Keratinocyte (primary cell): Measurements from ENCODE around the gene ACADVL. TPM values are rescaled to one million over a fixed set of nuclear protein-coding genes. Genes with fewer than 3 reads are reported as not detected.

Source experiments
- DNase-seq: peaks from one replicate; pipeline ENCODE4 v3.0.0-alpha.2; 2011; ENCODE audit warnings: low read depth, missing footprints, low spot score
- FAIRE-seq: peaks from 2 replicates; lab custom pipeline; 2011; peaks lifted over from hg19 to GRCh38; lab: Jason Lieb, UNC
- H2AFZ ChIP-seq: 2 replicates; pipeline ENCODE4 v1.6.0; 2012; ENCODE audit warnings: low read length, control low read depth, inconsistent platforms; ENCODE audit not compliant: control insufficient read depth
- H3K27ac ChIP-seq: 2 replicates; pipeline ENCODE4 v1.5.1; 2011; ENCODE audit warnings: low read length; ENCODE audit not compliant: control insufficient read depth, insufficient read depth
- H3K27me3 ChIP-seq: 3 replicates; pipeline ENCODE4 v1.6.0; 2011; ENCODE audit warnings: low read length; ENCODE audit not compliant: control insufficient read depth, insufficient read depth; ENCODE audit errors: extremely low read depth
- H3K36me3 ChIP-seq, 2 experiments: 2 replicates in 1 of 2; 3 replicates in 1 of 2; pipeline ENCODE4 v1.5.1; 2011; ENCODE audit warnings: low read length in 2 of 2, mild to moderate bottlenecking in 1 of 2; ENCODE audit not compliant: control insufficient read depth in 2 of 2, insufficient read depth in 2 of 2; ENCODE audit errors: extremely low read depth in 1 of 2
- H3K4me1 ChIP-seq: 3 replicates; pipeline ENCODE4 v1.5.1; 2011; ENCODE audit warnings: low read length; ENCODE audit not compliant: control insufficient read depth, insufficient read depth; ENCODE audit errors: extremely low read depth
- H3K4me2 ChIP-seq: 3 replicates; pipeline ENCODE4 v1.6.0; 2011; ENCODE audit warnings: low read depth, low read length; ENCODE audit not compliant: control insufficient read depth, insufficient read depth; ENCODE audit errors: extremely low read depth
- H3K4me3 ChIP-seq, 3 experiments: fragments of 200-600 bp in 1 of 3; sonication (generic) in 1 of 3; 2 replicates in 2 of 3; 3 replicates in 1 of 3; pipeline ENCODE4 v1.5.1; 2011 to 2016; ENCODE audit warnings: low read length in 3 of 3, mild to moderate bottlenecking in 3 of 3, control low read depth in 2 of 3, inconsistent platforms in 1 of 3, low read depth in 1 of 3, mixed read lengths in 1 of 3, mixed run types in 1 of 3, moderate library complexity in 1 of 3; ENCODE audit not compliant: control insufficient read depth in 2 of 3, insufficient read depth in 2 of 3; ENCODE audit errors: extremely low read depth in 1 of 3
- H3K79me2 ChIP-seq: 2 replicates; pipeline ENCODE4 v1.6.0; 2012; ENCODE audit warnings: low read length; ENCODE audit not compliant: control insufficient read depth, insufficient read depth
- H3K9ac ChIP-seq: 3 replicates; pipeline ENCODE4 v1.6.0; 2011; ENCODE audit warnings: low read length; ENCODE audit not compliant: control insufficient read depth, insufficient read depth; ENCODE audit errors: extremely low read depth
- H3K9me1 ChIP-seq: 3 replicates; pipeline ENCODE4 v1.6.0; 2011; ENCODE audit warnings: low read length; ENCODE audit not compliant: control insufficient read depth, insufficient read depth; ENCODE audit errors: extremely low read depth
- H3K9me3 ChIP-seq: 2 replicates; pipeline ENCODE4 v1.5.1; 2012; ENCODE audit warnings: low read depth, low read length; ENCODE audit not compliant: control insufficient read depth
- H4K20me1 ChIP-seq: 3 replicates; pipeline ENCODE4 v1.6.0; 2011; ENCODE audit warnings: low read length; ENCODE audit not compliant: control insufficient read depth, insufficient read depth; ENCODE audit errors: extremely low read depth
- EZH2 ChIP-seq: IDR thresholded peaks from one replicate; pipeline ENCODE4 v1.6.1; 2012; ENCODE audit warnings: inconsistent platforms, mild to moderate bottlenecking, low read length, moderate library complexity
- dilution Hi-C: fragments of 300-500 bp; cut with MboI; formaldehyde crosslinking; loops from one replicate; pipeline ENCODE4 v1.7.0; 2020; ENCODE audit warnings: low sequenced_read_pairs; ENCODE audit not compliant: extremely low pct_ligation_motif_present
- polyA plus RNA-seq, 5 experiments: library from polyadenylated mRNA; depleted of rRNA in 3 of 5; stranded (reverse) in 3 of 5; stranded (forward) in 1 of 5; unstranded in 1 of 5; fragments of >200 nt; gene quantifications; 1 replicate in 1 of 5; 2 replicates in 3 of 5; 3 replicates in 1 of 5; pipeline versions ENCODE4 v1.2.1 to v1.2.3, GENCODE V29; 2011 to 2012; ENCODE audit warnings: missing spikeins in 2 of 5, low read depth in 1 of 5, low replicate concordance in 1 of 5
- TF ChIP-seq, protein P1 (sequence below), 3 experiments: IDR thresholded peaks in 1 of 3; conservative IDR thresholded peaks in 1 of 3; optimal IDR thresholded peaks in 1 of 3; 2 replicates in 2 of 3; 3 replicates in 1 of 3; pipeline versions ENCODE3 to v1.5.1; 2011; ENCODE audit warnings: low read length in 3 of 3, mild to moderate bottlenecking in 3 of 3, moderate library complexity in 2 of 3, control low read depth in 1 of 3, inconsistent platforms in 1 of 3; ENCODE audit not compliant: insufficient read depth in 2 of 3; ENCODE audit errors: extremely low read depth in 1 of 3

The ACADVL gene
- polyA plus RNA-seq, 1 donor (not counting 4 experiments of a cell fraction or from before 2014, with no cell fraction given) = 301 TPM

DNA sequence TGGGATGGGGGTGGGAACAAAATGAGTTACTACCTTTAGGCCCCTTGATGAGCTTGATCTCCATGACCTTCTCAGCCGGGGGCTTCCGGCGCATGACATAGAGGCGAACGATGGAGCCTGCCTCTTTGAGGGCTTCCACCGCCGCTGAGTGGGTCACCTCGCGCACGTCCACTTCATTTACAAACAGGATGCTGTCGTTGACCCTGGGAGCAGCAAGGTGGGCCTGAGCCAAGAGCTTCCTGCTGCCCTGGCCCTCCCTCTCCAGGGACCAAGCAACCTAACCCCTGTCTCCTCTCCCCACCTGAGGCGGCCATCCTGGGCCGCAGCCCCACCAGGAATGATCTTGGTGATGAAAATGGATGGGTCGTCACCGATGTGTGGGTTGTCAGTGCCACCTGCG lies 16.3 kb upstream of the ACADVL start:
- dilution Hi-C loops = no loop called here
- TF ChIP-seq EZH2 = no peak
- TF ChIP-seq, protein P1, sequence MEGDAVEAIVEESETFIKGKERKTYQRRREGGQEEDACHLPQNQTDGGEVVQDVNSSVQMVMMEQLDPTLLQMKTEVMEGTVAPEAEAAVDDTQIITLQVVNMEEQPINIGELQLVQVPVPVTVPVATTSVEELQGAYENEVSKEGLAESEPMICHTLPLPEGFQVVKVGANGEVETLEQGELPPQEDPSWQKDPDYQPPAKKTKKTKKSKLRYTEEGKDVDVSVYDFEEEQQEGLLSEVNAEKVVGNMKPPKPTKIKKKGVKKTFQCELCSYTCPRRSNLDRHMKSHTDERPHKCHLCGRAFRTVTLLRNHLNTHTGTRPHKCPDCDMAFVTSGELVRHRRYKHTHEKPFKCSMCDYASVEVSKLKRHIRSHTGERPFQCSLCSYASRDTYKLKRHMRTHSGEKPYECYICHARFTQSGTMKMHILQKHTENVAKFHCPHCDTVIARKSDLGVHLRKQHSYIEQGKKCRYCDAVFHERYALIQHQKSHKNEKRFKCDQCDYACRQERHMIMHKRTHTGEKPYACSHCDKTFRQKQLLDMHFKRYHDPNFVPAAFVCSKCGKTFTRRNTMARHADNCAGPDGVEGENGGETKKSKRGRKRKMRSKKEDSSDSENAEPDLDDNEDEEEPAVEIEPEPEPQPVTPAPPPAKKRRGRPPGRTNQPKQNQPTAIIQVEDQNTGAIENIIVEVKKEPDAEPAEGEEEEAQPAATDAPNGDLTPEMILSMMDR (optimal IDR thresholded peaks at IDR 0.05 in 1 of 3, IDR thresholded peaks at IDR 0.05 in 1 of 3, conservative IDR thresholded peaks at IDR 0.05 in 1 of 3; ENCODE audit: extremely low read depth in 1 of 3, insufficient read depth in 2 of 3, low read length in 3 of 3) = no peak

DNA sequence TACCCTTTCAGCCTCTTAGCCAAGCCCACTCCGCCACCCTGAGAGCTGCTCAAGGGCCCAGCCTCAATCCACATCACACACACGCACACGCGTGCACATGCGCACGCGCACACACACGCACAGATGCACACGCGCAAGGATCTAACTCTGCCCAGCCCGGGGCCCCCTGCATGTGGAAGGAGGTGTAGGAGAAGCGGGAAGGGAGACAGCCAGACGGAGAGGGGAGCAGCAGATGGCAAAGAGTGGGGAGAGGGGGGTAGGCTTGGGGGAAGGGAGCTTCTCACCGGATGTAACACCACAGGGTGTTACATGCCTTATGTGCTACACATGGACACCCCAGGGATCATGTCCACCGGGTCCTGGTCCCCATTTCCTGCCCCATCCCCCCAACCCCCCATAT lies 15.4 kb upstream of the ACADVL start:
- H2AFZ ChIP-seq = no peak overlapping the region
- dilution Hi-C loops = no loop called here

More for the DNA sequence above, 16.3 kb upstream of the ACADVL start:
- DNase-seq (no peak), FAIRE-seq (no peak)
- H3K4me3 ChIP-seq = no peak overlapping the region
- H3K4me1 ChIP-seq = peaks cover 5% of the 10 kb centered on the region
- H3K4me2 ChIP-seq = no peak overlapping the region
- no peaks in the 10 kb centered on the region for H3K79me2 ChIP-seq
- no peaks in the 10 kb centered on the region for H3K27me3 ChIP-seq
- no peaks in the 10 kb centered on the region for H3K9me3 ChIP-seq
- no peak overlapping the region for H3K27ac ChIP-seq
- H2AFZ ChIP-seq = no peak overlapping the region
- no peaks in the 10 kb centered on the region for H3K36me3 ChIP-seq
- H4K20me1 ChIP-seq = no peaks in the 10 kb centered on the region
- H3K9me1 ChIP-seq = no peaks in the 10 kb centered on the region
- H3K9ac ChIP-seq = no peak overlapping the region

More for the DNA sequence above, 15.4 kb upstream of the ACADVL start:
- no peak for DNase-seq
- FAIRE-seq = no peak
- no peaks in the 10 kb centered on the region for H3K27me3 ChIP-seq
- H3K4me2 ChIP-seq = no peak overlapping the region
- peaks cover 5% of the 10 kb centered on the region for H3K4me1 ChIP-seq
- H3K9ac ChIP-seq = peak overlapping the region; percentile 52
- no peaks in the 10 kb centered on the region for H3K9me3 ChIP-seq
- H3K79me2 ChIP-seq = no peaks in the 10 kb centered on the region
- H4K20me1 ChIP-seq = no peaks in the 10 kb centered on the region
- TF ChIP-seq EZH2 = no peak
- TF ChIP-seq, protein P1 (optimal IDR thresholded peaks at IDR 0.05 in 1 of 3, IDR thresholded peaks at IDR 0.05 in 1 of 3, conservative IDR thresholded peaks at IDR 0.05 in 1 of 3; ENCODE audit: extremely low read depth in 1 of 3, insufficient read depth in 2 of 3, low read length in 3 of 3) = no peak
- no peaks in the 10 kb centered on the region for H3K36me3 ChIP-seq
- H3K4me3 ChIP-seq = no peak overlapping the region
- no peaks in the 10 kb centered on the region for H3K9me1 ChIP-seq
- no peak overlapping the region for H3K27ac ChIP-seq
